GM12878 (cell line): ENCODE measurements around the gene PKHD1. TPM values are rescaled to one million over a fixed set of nuclear protein-coding genes. Genes with fewer than 3 reads are reported as not detected.

Source experiments
- ATAC-seq: fragments of 200-7000 bp; cut with Tn5 transposase; 3 replicates; pipeline ENCODE4 v1.9.1; 2020; ENCODE audit warnings: mild to moderate bottlenecking, moderate library complexity
- BruUV-seq: library from RNA; stranded (reverse); fragments of 400-500 nt; replicated peaks from 2 replicates; lab custom pipeline; 2021; lab: Mats Ljungman, UMichigan
- CTCF ChIA-PET: fragments of 300-600 bp; sonication (Branson Sonifier 250); formaldehyde crosslinking; extraction: SDS; loops from one replicate; lab custom pipeline; 2021; ENCODE audit warnings: inconsistent platforms; lab: Yijun Ruan, JAX
- POLR2A ChIA-PET: fragments of 350-600 bp; formaldehyde crosslinking; extraction: SDS; loops from one replicate; lab custom pipeline; 2021; ENCODE audit warnings: inconsistent platforms; lab: Charles Lee
- RAD21 ChIA-PET: fragments of 300-600 bp; sonication (Branson Sonifier 250); formaldehyde crosslinking; loops from one replicate; lab custom pipeline; 2023; ENCODE audit warnings: antibody characterized with exemption; ENCODE audit not compliant: unreplicated experiment; lab: Charles Lee
- SMC1A ChIA-PET: fragments of 300-600 bp; sonication (Branson Sonifier 250); formaldehyde crosslinking; loops from one replicate; lab custom pipeline; 2023; ENCODE audit not compliant: unreplicated experiment, uncharacterized antibody; lab: Charles Lee
- DNase-seq: peaks from one replicate; pipeline ENCODE4 v3.0.0-alpha.2; 2011; ENCODE audit warnings: low read depth, low spot score
- FAIRE-seq: peaks from 3 replicates; lab custom pipeline; 2011; peaks lifted over from hg19 to GRCh38; lab: Jason Lieb, UNC
- H2AFZ ChIP-seq: 2 replicates; pipeline ENCODE4 v1.6.0; 2011; ENCODE audit warnings: low read depth, low read length, control low read depth; ENCODE audit not compliant: control insufficient read depth
- H3K27ac ChIP-seq: 2 replicates; pipeline ENCODE4 v1.5.1; 2011; ENCODE audit warnings: control low read depth; ENCODE audit not compliant: control insufficient read depth, insufficient read depth
- H3K27me3 ChIP-seq, 2 experiments: replicated peaks in 1 of 2; 2 replicates each; pipeline versions ENCODE4 v1.6.0 to v1.6.1; 2011; ENCODE audit warnings: low read length in 1 of 2; ENCODE audit not compliant: control insufficient read depth in 2 of 2, insufficient read depth in 2 of 2
- H3K36me3 ChIP-seq, 2 experiments: 2 replicates each; pipeline ENCODE4 v1.5.1; 2011; ENCODE audit warnings: low read length in 1 of 2; ENCODE audit not compliant: control insufficient read depth in 2 of 2, insufficient read depth in 2 of 2
- H3K4me1 ChIP-seq: 2 replicates; pipeline ENCODE4 v1.6.1; 2011; ENCODE audit warnings: mild to moderate bottlenecking, low read length, moderate library complexity, mixed read lengths; ENCODE audit not compliant: control insufficient read depth, insufficient read depth
- H3K4me2 ChIP-seq: 2 replicates; pipeline ENCODE4 v1.6.0; 2011; ENCODE audit warnings: control low read depth; ENCODE audit not compliant: control insufficient read depth, insufficient read depth
- H3K4me3 ChIP-seq: fragments of 200-600 bp; sonication (generic); 2 replicates; pipeline ENCODE4 v1.5.1; 2016
- H3K79me2 ChIP-seq: 2 replicates; pipeline ENCODE4 v1.6.0; 2011; ENCODE audit warnings: low read length; ENCODE audit not compliant: control insufficient read depth, insufficient read depth
- H3K9ac ChIP-seq: 2 replicates; pipeline ENCODE4 v1.8.0; 2011; ENCODE audit warnings: low read length, control low read depth, mixed read lengths; ENCODE audit not compliant: control insufficient read depth, insufficient read depth
- H3K9me3 ChIP-seq: replicated peaks from 3 replicates; pipeline ENCODE4 v1.5.1; 2011; ENCODE audit warnings: mild to moderate bottlenecking, low read length; ENCODE audit not compliant: control insufficient read depth, insufficient read depth
- H4K20me1 ChIP-seq: 2 replicates; pipeline ENCODE4 v1.6.0; 2011; ENCODE audit not compliant: control insufficient read depth, insufficient read depth
- BRCA1 ChIP-seq: IDR thresholded peaks from 2 replicates; pipeline ENCODE4 v1.6.1; 2011; ENCODE audit warnings: low read depth, low read length, improper control_type of control experiment
- CBFB ChIP-seq: IDR thresholded peaks from 2 replicates; pipeline ENCODE4 v1.6.1; 2016; ENCODE audit warnings: antibody characterized with exemption, low read depth
- EZH2 ChIP-seq: IDR thresholded peaks from 2 replicates; pipeline ENCODE4 v1.6.1; 2012; ENCODE audit warnings: low read depth, mild to moderate bottlenecking, control low read depth, inconsistent platforms, low read length, borderline replicate concordance; ENCODE audit not compliant: control insufficient read depth
- HDGF ChIP-seq: fragments of 450-650 bp; IDR thresholded peaks from 2 replicates; pipeline ENCODE4 v1.6.1; 2016; ENCODE audit warnings: antibody characterized with exemption
- KAT2A ChIP-seq: conservative IDR thresholded peaks from 2 replicates; pipeline ENCODE4 v1.6.1; 2011; ENCODE audit warnings: low read depth, low read length; ENCODE audit not compliant: control insufficient read depth
- MEF2A ChIP-seq: IDR thresholded peaks from 2 replicates; pipeline ENCODE4 v1.6.1; 2011; ENCODE audit warnings: low read depth, mild to moderate bottlenecking, low read length, moderate library complexity; ENCODE audit not compliant: insufficient read depth
- MTA3 ChIP-seq: IDR thresholded peaks from 2 replicates; pipeline ENCODE4 v1.6.1; 2012; ENCODE audit warnings: low read length, inconsistent platforms, borderline replicate concordance
- MYB ChIP-seq: fragments of 150-350 bp; IDR thresholded peaks from 2 replicates; pipeline ENCODE4 v1.6.1; 2014; ENCODE audit warnings: mild to moderate bottlenecking, low read depth, low read length, borderline replicate concordance
- ZZZ3 ChIP-seq: IDR thresholded peaks from 2 replicates; pipeline ENCODE4 v1.6.1; 2011; ENCODE audit warnings: low read depth; ENCODE audit not compliant: control insufficient read depth, insufficient read length
- WGBS: methylation state at CpG from one replicate; pipeline ENCODE4 v1.1.6; 2016; ENCODE audit warnings: low lambda C conversion rate; ENCODE audit not compliant: insufficient replicate concordance, insufficient coverage; ENCODE audit errors: missing lambda C conversion rate; 5-methylcytosine and 5-hydroxymethylcytosine counted together
- in situ Hi-C: fragments of 300-500 bp; cut with MboI; formaldehyde crosslinking; loops from 9 replicates; pipeline ENCODE4 v1.14.3; 2018; ENCODE audit warnings: mixed read lengths
- intact Hi-C: fragments of 100-400 bp; cut with micrococcal nuclease; formaldehyde crosslinking; loops from one replicate; pipeline ENCODE4 v1.14.2; 2022; ENCODE audit not compliant: unreplicated experiment
- polyA plus RNA-seq, 11 experiments: library from polyadenylated mRNA; depleted of rRNA in 4 of 11; unstranded in 6 of 11; stranded (reverse) in 5 of 11; fragments of >200 nt; fragmentation: Nextera tagmentation in 4 of 11; fragmentation: Illumina TruSeq in 1 of 11; extraction: Ambion mirVana in 4 of 11; extraction: Trizol in 1 of 11; gene quantifications; 1 replicate in 1 of 11; 2 replicates in 10 of 11; pipeline versions ENCODE4 v1.2.1 to v1.2.3, GENCODE V29; 2011 to 2016; ENCODE audit warnings: inconsistent platforms in 2 of 11, missing spikeins in 2 of 11, low read depth in 1 of 11
- total RNA-seq, 4 experiments: library from RNA; depleted of rRNA in 3 of 4; stranded (reverse); fragments of >200 nt in 3 of 4; fragmentation: Illumina TruSeq in 1 of 4; extraction: Trizol in 1 of 4; gene quantifications; 2 replicates each; pipeline versions ENCODE4 v1.2.1 to v1.2.3, GENCODE V29; 2013 to 2021
- TF ChIP-seq, protein P1 (sequence below): fragments of 450-650 bp; IDR thresholded peaks from 2 replicates; pipeline ENCODE4 v1.6.1; 2017; ENCODE audit warnings: mild to moderate bottlenecking
- TF ChIP-seq, protein P2 (sequence below): fragments of 450-650 bp; IDR thresholded peaks from 2 replicates; pipeline ENCODE4 v1.6.1; 2017; ENCODE audit warnings: borderline replicate concordance
- TF ChIP-seq, protein P3 (sequence below): IDR thresholded peaks from 2 replicates; pipeline ENCODE4 v1.6.1; 2012; ENCODE audit warnings: mild to moderate bottlenecking, low read depth, low read length

Gene PKHD1
- total and polyA plus RNA-seq, 10 of the 15 experiments (the other 5 are each of a cell fraction or from before 2014, with no cell fraction given), result under 0.01 to 0.90 (median 0.02) TPM; not detected in 1

DNA sequence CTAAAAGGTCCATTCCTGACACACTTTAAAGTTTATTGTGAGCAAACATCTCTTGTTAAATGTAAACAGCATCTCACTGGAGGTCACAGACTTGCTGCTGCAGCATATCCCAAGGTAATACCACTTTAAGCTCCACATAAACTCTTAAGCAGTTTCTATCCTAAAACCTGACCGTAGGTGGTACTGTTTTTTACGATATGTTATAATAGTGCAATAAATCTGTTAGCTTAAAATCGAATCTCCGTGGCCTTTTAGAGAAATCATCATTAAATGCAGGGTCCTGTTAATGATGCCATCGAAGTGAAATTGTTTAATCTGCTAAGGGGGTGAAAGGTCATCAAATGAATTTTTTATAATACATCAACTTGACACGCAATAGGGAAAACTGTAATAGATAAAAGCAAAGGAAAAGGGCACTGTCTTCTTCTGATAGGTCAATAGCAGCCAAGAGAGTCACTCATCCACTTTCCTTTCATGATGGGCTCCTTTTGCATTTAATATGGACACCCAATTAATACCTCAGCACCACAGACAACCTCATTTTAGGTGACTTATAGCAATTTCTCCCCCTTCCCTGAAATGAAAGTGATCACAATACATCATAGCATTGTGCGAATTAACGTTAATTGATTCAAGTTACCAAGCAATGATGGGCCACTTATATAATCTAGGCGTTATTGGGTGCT is 436.1 kb downstream of the PKHD1 start:
- no peak overlapping the region for H2AFZ ChIP-seq
- 10% methylated on average over 9 of the region's 9 CpGs for WGBS
- no peaks in the 10 kb centered on the region for H3K27me3 ChIP-seq
- no peak overlapping the region for H3K27ac ChIP-seq
- DNase-seq (no peak), ATAC-seq (no peak), FAIRE-seq (no peak)
- intact Hi-C loops, result no loop called here
- RAD21 ChIA-PET, result no interaction called here
- H3K4me3 ChIP-seq, result no peak overlapping the region
- in situ Hi-C loops, result no loop called here
- BruUV-seq, result no TSS peak
- no peak overlapping the region for H3K4me2 ChIP-seq
- H3K9me3 ChIP-seq, result no peaks in the 10 kb centered on the region
- H3K4me1 ChIP-seq, result no peaks in the 10 kb centered on the region
- H4K20me1 ChIP-seq, result no peaks in the 10 kb centered on the region
- no peaks in the 10 kb centered on the region for H3K79me2 ChIP-seq
- TF ChIP-seq MEF2A (no peak), CBFB (no peak), BRCA1 (no peak), EZH2 (no peak), ZZZ3 (no peak), HDGF (no peak), KAT2A (no peak), MTA3 (no peak), MYB (no peak)
- TF ChIP-seq, protein P1, sequence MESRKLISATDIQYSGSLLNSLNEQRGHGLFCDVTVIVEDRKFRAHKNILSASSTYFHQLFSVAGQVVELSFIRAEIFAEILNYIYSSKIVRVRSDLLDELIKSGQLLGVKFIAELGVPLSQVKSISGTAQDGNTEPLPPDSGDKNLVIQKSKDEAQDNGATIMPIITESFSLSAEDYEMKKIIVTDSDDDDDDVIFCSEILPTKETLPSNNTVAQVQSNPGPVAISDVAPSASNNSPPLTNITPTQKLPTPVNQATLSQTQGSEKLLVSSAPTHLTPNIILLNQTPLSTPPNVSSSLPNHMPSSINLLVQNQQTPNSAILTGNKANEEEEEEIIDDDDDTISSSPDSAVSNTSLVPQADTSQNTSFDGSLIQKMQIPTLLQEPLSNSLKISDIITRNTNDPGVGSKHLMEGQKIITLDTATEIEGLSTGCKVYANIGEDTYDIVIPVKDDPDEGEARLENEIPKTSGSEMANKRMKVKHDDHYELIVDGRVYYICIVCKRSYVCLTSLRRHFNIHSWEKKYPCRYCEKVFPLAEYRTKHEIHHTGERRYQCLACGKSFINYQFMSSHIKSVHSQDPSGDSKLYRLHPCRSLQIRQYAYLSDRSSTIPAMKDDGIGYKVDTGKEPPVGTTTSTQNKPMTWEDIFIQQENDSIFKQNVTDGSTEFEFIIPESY, result no peak
- TF ChIP-seq, protein P2, sequence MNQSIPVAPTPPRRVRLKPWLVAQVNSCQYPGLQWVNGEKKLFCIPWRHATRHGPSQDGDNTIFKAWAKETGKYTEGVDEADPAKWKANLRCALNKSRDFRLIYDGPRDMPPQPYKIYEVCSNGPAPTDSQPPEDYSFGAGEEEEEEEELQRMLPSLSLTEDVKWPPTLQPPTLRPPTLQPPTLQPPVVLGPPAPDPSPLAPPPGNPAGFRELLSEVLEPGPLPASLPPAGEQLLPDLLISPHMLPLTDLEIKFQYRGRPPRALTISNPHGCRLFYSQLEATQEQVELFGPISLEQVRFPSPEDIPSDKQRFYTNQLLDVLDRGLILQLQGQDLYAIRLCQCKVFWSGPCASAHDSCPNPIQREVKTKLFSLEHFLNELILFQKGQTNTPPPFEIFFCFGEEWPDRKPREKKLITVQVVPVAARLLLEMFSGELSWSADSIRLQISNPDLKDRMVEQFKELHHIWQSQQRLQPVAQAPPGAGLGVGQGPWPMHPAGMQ, result no peak
- TF ChIP-seq, protein P3, sequence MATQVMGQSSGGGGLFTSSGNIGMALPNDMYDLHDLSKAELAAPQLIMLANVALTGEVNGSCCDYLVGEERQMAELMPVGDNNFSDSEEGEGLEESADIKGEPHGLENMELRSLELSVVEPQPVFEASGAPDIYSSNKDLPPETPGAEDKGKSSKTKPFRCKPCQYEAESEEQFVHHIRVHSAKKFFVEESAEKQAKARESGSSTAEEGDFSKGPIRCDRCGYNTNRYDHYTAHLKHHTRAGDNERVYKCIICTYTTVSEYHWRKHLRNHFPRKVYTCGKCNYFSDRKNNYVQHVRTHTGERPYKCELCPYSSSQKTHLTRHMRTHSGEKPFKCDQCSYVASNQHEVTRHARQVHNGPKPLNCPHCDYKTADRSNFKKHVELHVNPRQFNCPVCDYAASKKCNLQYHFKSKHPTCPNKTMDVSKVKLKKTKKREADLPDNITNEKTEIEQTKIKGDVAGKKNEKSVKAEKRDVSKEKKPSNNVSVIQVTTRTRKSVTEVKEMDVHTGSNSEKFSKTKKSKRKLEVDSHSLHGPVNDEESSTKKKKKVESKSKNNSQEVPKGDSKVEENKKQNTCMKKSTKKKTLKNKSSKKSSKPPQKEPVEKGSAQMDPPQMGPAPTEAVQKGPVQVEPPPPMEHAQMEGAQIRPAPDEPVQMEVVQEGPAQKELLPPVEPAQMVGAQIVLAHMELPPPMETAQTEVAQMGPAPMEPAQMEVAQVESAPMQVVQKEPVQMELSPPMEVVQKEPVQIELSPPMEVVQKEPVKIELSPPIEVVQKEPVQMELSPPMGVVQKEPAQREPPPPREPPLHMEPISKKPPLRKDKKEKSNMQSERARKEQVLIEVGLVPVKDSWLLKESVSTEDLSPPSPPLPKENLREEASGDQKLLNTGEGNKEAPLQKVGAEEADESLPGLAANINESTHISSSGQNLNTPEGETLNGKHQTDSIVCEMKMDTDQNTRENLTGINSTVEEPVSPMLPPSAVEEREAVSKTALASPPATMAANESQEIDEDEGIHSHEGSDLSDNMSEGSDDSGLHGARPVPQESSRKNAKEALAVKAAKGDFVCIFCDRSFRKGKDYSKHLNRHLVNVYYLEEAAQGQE, result no peak
- no peak overlapping the region for H3K9ac ChIP-seq
- SMC1A ChIA-PET, result no interaction called here
- no peaks in the 10 kb centered on the region for H3K36me3 ChIP-seq
- CTCF ChIA-PET, result no interaction called here
- POLR2A ChIA-PET, result no interaction called here
